DMS153 treated with DMSO at 0.1 percent for 48 hours (cell line): ENCODE results near the gene DRGX.

Source experiments
- DNase-seq: peaks from one replicate; lab custom pipeline; 2025; ENCODE audit not compliant: unreplicated experiment; lab: John Stamatoyannopoulos, UW

The DRGX gene

GRCh38 chr10:49363309-49364031, 32.4 kb downstream of the DRGX start:
- DNase-seq, result no peak

GRCh38 chr10:49362596-49363260, 33.2 kb downstream of the DRGX start:
- no peak for DNase-seq

- no peak for DNase-seq
Measured at GRCh38 chr10:49361735-49362568, 33.9 kb downstream of the DRGX start.

DNA sequence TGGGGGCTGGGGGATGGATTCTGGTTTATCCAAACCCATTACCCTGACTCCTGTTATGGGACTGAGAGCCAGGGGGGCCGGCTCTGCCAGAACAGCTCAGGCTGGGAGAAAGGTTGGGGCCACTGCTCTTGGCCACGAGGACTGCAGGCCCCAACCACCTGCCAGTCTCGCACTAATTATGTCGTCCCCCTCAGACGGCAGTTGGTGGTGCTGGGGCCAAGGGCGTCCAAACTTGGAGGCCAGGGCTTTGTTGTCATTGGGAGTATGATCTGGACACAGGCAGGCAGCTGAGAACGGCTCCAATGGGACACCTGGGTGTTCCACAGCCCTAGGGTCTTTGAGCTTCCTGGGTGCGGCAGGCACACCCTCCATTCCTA, 34.7 kb downstream of the DRGX start:
- DNase-seq, result no peak

- no peak for DNase-seq
Measured at GRCh38 chr10:49360271-49361177, 35.4 kb downstream of the DRGX start.

DNA sequence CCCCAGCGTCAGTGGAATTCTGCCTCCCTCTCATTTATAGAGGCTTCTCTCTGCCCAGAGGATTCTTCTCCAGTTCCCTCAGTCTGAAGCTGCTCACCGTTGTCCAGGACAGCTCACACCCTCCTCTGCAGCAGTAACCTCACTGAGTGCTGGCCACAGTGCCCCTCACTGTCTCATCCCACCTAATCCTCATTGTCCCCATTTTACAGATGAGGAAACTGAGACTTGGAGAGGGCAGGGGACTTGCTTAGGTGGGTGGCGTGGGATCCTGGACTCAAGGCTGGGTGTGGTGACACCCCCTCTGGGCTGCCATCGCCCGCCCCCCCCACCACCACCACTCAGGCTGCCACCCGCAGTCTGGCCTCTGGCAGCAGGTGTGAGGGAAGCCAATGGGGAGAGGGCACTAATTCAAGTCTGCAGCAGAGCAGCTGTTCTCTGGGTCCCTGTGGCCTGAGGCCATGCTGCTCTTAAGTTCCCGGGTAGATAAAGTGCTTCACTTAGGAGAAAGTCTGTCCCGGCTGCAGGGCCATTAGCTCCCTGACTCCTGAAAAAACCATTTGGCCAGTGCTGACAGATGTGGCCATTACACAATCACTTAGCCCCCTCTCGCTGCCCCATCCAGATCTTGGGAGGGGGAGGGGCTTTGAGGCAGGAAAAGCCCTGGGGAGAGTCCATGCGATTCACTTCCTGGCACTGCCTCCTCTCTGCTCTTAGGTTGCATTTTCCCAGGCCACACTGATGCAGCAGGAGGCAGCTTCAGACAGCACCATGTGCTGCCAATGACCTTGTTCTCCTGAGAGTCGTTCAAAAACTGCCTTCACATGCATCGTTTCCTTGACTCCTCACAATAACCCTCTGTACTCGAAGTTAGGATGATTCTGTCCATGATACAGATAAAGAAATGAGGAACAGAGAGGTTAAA, 36.3 kb downstream of the DRGX start:
- peak; percentile 4 for DNase-seq

DNA sequence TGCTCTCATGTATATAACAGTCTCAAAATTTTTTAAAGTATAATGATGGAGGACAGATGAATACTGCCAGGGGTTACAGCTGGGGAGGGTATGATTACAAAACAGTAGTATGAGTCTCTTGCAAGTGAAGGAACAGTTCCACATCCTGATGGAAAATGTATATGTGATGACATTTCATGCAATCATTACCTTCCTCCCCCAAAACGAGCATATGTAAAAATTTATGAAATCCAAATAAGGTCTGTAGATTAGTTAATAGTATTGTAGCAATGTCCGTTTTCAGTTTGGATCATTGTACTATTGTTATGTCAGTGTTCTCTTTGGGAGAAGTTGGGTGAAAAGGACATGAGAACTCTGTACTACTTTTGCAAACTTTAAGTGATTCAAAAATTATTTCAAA, 38.0 kb downstream of the DRGX start:
- DNase-seq, result no peak

- no peak for DNase-seq
Measured at GRCh38 chr10:49356944-49357343, 38.9 kb downstream of the DRGX start.

DNA sequence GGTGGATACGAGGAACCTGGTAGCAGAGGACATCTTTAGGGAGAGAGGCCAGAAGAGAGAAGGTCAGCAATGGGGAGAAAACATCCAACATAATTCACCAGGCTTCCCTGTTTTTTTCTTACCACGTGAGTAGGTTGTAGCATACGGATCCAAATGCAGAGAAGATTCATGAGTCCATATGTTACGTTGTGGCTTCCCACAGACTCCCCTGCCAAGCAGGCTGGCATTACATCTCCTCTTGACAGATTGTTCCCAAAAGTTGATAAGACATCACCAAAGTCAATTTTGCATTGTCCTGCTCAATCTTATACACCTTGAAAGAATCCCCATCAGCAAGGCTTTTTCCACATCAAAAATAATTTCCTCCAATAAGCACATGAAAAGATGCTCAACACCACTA, 39.7 kb downstream of the DRGX start:
- no peak for DNase-seq

DNA sequence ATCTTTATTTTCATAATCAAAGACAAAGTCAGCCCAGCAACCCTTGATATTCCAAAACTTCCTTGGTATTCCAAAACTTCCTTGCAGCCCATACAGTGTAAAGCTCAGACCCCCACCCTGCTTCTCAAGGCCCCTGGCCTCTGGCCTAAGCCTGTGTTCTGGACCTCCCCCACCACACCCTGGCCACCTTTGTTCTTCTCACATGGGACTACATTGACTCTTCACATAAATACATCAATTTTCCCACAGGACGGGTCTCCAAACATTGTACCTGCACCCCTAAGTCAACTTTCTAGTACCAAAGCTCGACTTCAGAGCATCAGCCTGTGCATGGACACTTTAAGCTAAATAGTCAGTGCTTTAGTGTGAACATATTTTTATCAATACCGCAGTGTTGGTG, 40.7 kb downstream of the DRGX start:
- no peak for DNase-seq

GRCh38 chr10:49354593-49354992, 41.3 kb downstream of the DRGX start:
- no peak for DNase-seq

DNA sequence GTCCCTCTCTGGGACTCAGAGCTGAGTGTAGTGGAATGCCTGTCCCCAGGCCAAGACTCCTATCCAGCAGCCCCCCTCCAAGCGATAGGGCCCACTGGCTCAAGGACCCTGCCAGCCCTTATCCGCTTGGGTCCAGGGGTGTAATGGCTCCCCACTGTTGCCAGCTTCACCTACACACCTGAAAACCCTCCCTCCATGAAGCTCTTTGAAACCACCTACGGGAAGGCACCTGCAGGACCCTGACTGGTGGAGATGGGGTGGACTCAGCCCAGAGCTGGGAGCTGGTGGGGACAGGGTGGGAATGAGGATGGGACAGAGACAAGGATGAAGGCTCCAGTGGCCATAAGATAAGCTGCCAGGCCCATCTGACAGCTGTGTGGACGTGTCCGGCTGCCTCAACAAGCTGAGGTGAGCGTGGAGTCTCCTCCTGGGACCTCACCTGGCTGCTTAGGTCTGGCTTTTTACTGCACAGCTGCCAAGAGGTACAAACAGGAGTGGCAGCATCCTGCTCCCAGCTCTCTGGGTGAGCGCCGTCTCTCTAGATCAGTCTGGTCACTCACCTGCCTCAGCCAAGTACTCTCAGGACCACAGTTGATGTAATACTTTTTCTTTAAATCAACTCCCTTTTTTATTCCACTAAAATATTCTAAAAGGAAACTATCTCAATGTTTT, 41.9 kb downstream of the DRGX start:
- no peak for DNase-seq

GRCh38 chr10:49353026-49353894, 42.6 kb downstream of the DRGX start:
- no peak for DNase-seq

GRCh38 chr10:49352323-49352722, 43.6 kb downstream of the DRGX start:
- no peak for DNase-seq

DNA sequence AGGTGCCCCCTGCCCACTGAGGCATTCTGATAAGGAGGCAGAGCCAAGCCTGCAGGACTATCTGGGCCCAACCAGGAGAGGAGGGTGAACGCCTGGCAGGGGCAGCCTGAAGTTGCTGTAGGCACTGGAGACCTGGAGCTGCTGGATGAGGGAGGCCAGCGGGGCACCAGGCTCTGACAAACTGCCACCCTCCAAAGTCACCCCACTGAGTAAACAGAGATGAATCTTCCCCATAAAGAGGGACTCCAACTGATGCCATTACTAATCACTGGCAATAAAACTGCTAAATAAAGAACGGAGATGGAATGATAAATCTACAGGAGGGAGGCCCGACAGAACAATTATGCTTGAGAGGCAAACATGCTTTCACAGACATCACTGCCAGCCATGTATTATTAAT, 44.2 kb downstream of the DRGX start:
- DNase-seq, result no peak

- DNase-seq, result no peak
Measured at GRCh38 chr10:49350846-49351532, 44.9 kb downstream of the DRGX start.

- DNase-seq, result no peak
Measured at GRCh38 chr10:49350138-49350537, 45.8 kb downstream of the DRGX start.

DNA sequence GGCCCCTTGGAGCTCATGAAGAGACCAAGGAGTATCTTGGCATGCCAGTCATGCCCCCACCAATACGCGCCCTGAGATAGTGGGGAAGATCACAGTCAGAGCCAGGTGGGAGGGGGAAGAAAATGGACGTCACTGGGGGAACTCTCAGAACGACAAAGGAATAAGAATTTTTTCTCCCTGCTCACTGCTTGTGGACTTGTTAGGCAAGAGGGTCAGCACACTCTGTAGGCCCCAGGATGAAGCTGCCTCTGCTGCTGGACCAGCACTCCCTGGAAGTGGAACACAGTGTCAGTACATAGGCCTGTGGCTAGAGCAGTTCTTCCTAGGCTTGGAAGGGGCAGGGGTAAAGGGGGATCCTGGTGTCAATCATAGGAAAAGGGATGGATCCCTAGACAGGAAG, 46.5 kb downstream of the DRGX start:
- no peak for DNase-seq
